ENCODE measurements around the gene CHRNA7.

CHRNA7 gene

GRCh38 chr15:32029862-32030781 is at the start of gene CHRNA7:
Gene CHRNA7 (plus strand): TSS chr15:32030515. CDS start chr15:32030595, 80 bp downstream.
- DNase-seq: peak; percentile 8

- no peak for DNase-seq
Measured at GRCh38 chr15:31985607-31986006, 44.7 kb upstream of the CHRNA7 start.

- DNase-seq: no peak
Measured at GRCh38 chr15:31993062-31993461, 37.3 kb upstream of the CHRNA7 start.

GRCh38 chr15:31997711-31998110 is 32.6 kb upstream of the CHRNA7 start:
- no peak for DNase-seq

- no peak for DNase-seq
Measured at GRCh38 chr15:32003558-32003957, 26.8 kb upstream of the CHRNA7 start.

- no peak for DNase-seq
Measured at GRCh38 chr15:32004249-32004648, 26.1 kb upstream of the CHRNA7 start.

GRCh38 chr15:32007355-32007960 is 22.9 kb upstream of the CHRNA7 start:
- no peak for DNase-seq

GRCh38 chr15:32014953-32015352 is 15.4 kb upstream of the CHRNA7 start:
- DNase-seq: no peak

- no peak for DNase-seq
Measured at GRCh38 chr15:32020156-32020555, 10.2 kb upstream of the CHRNA7 start.

GRCh38 chr15:32028921-32029320 is 1.4 kb upstream of the CHRNA7 start:
- DNase-seq: no peak

GRCh38 chr15:32029409-32029861 is 880 bp upstream of the CHRNA7 start:
- DNase-seq: no peak

- no peak for DNase-seq
Measured at GRCh38 chr15:32030795-32031194, 480 bp downstream of the CHRNA7 start.

- DNase-seq: no peak
Measured at GRCh38 chr15:32033186-32033890, 3.0 kb downstream of the CHRNA7 start.

GRCh38 chr15:32034106-32034505 is 3.8 kb downstream of the CHRNA7 start:
- no peak for DNase-seq

- no peak for DNase-seq
Measured at GRCh38 chr15:32035285-32035684, 5.0 kb downstream of the CHRNA7 start.

- no peak for DNase-seq
Measured at GRCh38 chr15:32036971-32037370, 6.7 kb downstream of the CHRNA7 start.

- no peak for DNase-seq
Measured at GRCh38 chr15:32041294-32041693, 11.0 kb downstream of the CHRNA7 start.

GRCh38 chr15:32042269-32042972 is 12.1 kb downstream of the CHRNA7 start:
- no peak for DNase-seq

GRCh38 chr15:32053719-32054118 is 23.4 kb downstream of the CHRNA7 start:
- no peak for DNase-seq

GRCh38 chr15:32057876-32058425 is 27.6 kb downstream of the CHRNA7 start:
- DNase-seq: no peak

GRCh38 chr15:32060706-32061105 is 30.4 kb downstream of the CHRNA7 start:
- no peak for DNase-seq

GRCh38 chr15:32067115-32067514 is 36.8 kb downstream of the CHRNA7 start:
- DNase-seq: no peak

All from CD4-positive, alpha-beta T cell treated with Interleukin-17A for 4 hours (primary cell).